Measurements from ENCODE around the gene IL1A.
A peak's percentile ranks its signal among the peaks of the same experiment; 100 is the strongest.

IL1A gene

GRCh38 chr2:112791019-112791418, 6.7 kb upstream of the IL1A start:
- DNase-seq: no peak

- DNase-seq: no peak
Observed at GRCh38 chr2:112790305-112790704, 6.0 kb upstream of the IL1A start.

DNA sequence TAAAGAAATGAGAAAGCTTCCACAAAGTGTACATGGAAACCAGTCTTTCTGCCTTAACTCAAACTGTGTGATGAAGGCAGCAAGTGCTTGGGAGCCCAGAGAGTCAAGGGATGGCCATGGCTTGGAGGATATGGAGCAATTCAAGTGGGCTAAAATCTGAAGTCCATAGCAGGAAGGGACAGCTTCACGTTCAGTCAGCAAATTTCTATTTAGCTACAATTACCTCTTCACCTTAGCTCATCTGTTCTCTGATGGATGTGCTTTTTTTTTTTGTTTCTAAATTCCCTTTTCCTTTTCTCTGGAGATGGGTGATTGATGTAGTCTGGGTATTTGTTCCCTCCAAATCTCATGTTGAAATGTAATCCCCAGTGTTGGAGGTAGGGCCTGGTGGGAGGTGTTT, 4.9 kb upstream of the IL1A start:
- no peak for DNase-seq

GRCh38 chr2:112788653-112789052, 4.4 kb upstream of the IL1A start:
- no peak for DNase-seq

DNA sequence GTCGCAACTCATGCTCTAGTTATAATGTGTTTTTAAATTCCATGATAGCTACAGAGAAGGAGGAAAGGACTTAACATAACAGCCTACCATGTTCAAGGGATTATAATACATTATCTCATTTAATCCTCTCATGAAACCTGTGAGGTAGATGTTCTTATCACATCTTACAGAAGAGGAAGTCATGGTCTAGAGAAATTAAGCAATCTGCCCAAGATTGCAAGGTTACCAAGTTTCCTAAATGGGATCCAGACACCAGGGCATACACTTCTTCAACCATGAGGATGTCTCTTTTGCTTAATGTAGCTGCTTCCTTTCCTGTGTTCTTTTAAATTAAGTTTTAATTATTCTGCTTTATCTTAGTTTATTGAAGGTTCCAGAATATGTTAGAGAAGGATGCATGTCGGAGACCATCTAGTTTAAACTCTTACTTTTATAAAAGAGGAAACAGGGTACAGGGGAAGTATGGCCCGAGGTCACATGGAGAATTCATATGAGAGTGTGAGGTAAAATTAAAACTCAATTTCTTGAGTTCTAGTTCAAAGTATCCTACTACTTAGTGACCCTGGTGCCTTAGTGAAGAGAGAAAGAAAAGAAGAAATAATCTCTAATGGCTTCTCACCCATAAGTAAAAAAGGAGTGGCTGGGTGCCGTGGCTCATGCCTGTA, 3.6 kb upstream of the IL1A start:
- DNase-seq: no peak

GRCh38 chr2:112787294-112787693, 3.0 kb upstream of the IL1A start:
- DNase-seq: no peak

- DNase-seq: no peak
Observed at GRCh38 chr2:112783187-112783714, 1.0 kb downstream of the IL1A start.

DNA sequence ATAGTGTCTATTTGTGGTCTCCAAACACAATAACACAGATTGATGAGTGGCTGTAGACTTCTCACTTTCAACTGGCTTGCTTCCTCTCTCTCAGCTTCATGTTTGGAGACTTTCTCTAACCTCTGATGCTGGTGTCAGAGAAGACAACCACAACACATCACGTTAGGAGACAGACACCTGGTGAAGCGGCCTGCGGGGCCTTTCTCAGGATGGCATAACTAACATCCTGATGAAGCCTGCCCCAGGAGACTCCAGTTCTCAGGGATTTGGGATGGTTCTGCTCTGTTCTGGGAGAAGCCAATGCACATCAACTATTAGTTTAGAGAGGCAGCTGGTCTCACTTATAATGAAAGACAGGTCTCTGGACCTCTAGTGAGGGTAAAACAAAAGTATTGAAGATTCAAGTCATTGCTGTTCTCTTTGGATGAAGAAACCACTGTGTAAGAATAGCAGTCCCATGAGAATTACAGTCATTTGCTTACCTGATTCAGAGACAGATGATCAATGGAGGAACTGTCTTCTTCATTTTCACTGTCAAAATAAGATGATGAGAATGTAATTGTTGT, 2.0 kb downstream of the IL1A start:
- DNase-seq: no peak

DNA sequence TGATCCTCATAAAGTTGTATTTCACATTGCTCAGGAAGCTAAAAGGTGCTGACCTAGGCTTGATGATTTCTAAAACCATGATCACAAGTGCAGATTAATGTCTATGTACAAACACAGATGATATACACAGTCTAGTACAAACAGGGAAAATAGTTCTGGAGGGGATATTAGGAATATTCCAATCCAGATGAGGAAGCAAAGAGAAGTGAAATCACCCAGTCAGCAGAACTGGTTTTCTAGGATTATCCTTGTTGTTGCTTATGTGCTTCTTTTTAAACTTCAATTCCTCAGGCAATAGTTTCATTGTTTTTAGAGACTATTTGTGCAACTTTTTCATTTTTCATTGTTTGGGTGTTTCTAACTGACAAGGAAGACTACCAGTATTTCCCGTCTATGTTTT, 4.7 kb downstream of the IL1A start:
- no peak for DNase-seq

DNA sequence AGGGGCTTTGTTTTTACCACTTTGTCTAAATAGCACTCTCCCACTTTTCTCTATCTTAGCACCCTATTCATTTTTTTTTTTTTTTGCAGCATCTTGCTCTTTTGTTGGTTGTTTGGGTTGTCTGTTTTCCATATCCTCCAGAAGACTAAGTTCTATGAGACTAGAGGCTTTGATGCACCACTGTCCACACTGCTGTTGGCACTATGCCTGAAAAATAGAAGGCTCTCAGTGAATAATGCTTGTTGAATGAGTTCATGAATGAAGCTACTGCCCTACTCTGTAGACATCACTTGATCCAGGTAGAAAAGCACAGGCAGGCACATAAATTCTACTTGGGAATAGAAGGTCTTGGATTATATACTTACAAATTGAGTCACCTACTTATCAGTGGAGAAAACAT, 7.3 kb downstream of the IL1A start:
- no peak for DNase-seq

DNA sequence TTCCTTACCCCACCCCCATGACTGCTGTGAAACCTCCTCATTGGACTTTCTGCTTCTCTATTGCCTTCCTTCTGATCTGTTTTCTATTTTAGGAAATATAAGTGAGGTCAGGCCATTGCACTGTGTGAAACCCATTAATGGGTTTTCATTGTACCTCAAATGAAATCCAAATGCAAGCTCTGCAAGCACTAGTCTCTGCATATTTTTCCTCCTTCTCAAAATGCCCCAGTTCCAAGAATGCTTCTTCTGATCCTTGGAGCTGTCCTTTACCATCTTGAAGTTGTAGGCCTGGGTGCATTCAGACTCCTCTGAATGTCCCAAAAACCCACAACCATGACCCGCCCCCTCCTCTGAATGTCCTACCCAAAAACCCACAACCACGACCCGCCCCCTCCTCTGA, 8.2 kb downstream of the IL1A start:
- no peak for DNase-seq

- no peak for DNase-seq
Observed at GRCh38 chr2:112774536-112775285, 9.6 kb downstream of the IL1A start.

- no peak for DNase-seq
Observed at GRCh38 chr2:112773556-112773955, 10.7 kb downstream of the IL1A start.

DNA sequence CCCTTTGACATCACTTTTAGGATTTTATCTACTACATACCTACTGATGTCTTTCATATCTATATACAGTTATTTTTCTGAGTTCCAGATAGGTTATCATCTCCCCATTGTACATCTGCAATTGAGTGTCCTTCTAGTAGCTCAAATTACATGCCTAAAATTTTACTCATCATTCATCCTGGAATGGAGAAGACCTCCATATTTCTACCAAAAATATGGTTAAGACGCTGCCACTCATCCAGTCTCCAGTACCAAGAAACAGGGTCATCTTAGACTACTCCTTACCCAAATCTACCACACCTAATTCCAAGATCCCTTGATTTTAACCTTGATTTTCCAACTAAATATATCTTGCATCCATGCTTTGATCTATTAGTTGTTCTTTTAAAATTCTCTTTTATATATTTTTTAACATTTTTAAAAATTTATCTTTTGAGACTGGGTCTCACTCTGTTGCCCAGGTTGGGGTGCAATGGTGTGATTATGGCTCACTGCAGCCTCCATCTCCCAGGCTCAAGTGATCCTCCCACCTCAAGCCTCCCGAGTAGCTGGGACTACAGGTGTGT, 11.3 kb downstream of the IL1A start:
- no peak for DNase-seq

GRCh38 chr2:112772322-112772721, 12.0 kb downstream of the IL1A start:
- DNase-seq: no peak

DNA sequence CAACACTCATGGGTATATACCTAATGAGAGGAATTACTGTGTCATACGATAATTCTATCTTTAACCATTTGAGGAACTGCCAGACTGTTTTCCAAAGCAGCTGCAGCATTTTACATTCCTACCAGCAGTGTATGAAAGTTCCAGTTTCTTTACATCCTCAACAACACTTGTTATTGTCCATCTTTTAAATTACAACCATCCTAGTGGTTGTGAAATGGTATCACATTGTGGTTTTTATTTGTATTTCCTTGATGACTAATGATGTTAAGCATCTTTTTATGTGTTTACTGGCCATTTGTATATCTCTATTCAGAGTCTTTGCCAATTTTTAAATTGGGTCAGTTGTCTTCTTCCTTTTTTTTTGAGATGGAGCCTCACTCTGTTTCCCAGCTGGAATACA, 15.9 kb downstream of the IL1A start:
- DNase-seq: no peak

DNA sequence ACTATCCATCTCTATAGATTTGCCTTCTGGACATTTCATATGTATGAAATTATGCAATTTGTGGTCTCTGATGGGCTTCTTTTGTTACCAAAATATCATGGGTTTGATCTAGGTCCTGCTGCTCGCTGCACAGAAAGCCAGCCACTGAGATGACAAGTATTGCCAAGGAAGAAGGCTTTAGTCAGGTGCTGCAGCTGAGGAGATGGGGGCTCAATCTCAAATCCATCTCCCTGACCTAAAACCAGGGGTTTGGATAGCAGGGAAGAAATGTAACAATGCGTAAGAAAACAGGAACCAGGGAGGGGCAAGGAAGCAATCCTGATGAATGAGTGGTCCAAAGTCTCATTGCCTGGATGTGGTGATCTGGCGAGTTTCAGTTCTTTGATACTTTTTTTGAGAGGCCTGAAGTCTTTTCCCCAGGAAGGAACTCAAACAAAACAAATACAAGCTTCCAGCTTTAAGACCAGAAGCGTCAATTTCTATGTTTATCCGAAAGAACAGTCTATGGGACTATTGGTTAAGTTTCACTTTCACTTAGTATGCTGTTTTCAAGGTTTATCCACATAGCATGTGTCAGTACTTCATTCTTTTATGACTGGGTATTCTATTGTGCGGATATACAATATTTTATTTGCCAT, 16.5 kb downstream of the IL1A start:
- no peak for DNase-seq

- DNase-seq: no peak
Observed at GRCh38 chr2:112765251-112765650, 19.0 kb downstream of the IL1A start.

DNA sequence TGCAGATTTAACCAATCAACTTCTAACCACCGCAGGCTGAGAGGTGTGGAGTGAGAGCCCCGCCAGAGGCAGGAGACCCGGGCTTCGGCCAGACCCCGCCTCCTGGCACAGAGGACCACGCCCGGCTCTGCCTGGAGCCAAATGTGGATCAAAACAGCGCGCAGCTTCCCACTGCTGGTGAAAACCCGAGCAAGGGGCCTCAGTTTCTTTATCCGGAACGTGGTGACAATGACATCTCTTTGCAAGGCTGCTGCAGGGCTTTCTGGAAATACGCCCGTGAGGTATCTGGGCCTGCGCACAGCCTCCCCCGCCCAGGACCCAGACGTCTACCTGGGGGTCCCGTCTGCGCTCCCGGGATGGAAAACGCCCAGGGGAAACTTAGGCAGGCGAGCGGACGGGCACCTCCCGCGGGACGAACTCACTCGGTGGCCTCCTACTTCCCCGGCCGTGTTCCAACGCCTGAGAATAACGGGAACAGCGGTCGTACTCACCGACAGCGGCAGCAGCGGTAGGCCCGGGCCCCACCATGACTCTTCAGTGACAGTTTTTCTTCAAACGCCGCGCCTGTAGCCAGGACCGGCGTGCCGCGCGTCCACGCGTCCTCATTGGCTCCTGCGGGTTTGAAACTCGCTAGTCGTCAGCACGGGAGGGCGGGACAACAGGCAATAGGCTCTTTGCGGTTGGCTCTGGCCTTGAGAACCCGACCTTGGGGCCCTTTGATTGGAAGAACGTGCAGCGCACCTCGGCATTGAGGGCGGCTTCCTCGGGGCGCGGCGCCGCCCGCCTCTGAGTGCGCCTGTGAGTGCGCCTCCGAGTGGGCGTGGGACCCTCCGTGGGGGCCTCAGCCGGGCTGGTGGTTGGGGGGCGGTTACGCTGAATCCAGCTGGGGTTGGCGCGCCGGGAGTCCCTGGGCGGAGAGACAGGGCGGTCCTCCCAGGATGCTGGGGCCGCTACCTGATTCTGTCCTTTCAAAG, 19.9 kb downstream of the IL1A start, which contains the start of gene CKAP2L:
TSS of gene CKAP2L (minus strand) at position 539 of the 974 bp plus-strand sequence. CDS start at position 528, 11 bp downstream.
- peak; percentile 94 for DNase-seq

DNA sequence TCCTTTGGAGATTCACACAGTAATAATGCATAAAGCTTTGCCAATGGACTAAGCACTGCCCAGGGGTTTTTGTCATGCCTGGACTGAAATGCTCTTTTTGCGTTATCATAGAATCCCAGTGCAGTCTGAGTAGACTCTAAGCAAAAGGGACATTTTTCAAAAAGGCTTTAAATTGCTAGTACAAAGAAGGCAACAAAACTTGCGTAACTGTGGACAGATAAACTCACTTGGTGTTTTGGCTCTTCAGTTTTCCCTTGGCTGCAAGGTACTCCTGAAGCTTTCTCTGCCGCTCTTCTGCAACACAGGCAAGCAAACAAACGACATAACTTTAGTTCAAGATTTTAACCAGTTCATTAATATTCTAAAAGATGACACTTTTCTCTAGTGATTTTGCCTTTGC, 22.0 kb downstream of the IL1A start:
- no peak for DNase-seq

DNA sequence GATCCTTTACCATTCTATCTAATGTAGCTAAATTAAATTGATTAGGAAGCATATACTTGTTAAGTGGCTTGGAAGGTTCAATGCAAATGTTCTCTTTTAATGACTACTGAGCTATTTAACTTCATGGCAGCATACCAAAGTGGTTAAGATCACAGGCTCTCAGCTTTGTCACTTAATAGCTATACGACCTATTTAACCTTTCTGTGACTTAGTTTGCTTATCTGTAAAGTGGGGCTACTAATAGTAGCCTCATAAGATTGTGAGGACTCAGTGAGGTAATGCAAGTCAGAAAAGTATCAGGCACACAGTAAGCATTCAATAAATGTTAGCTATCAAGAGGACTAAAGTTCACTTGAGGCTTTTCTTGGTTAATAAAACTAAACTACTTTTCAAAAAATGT, 24.1 kb downstream of the IL1A start:
- no peak for DNase-seq

- DNase-seq: no peak
Observed at GRCh38 chr2:112758711-112759110, 25.6 kb downstream of the IL1A start.
